Tibial artery (tissue), 4 donors: ENCODE measurements around the gene FBXO34.

Source experiments
- DNase-seq, 2 donors: peaks; one replicate each; pipeline ENCODE4 v3.0.0-alpha.2; 2019
- H3K27ac ChIP-seq, 2 donors: fragments of 200-600 bp; sonication (generic) in 1 of 2; 1 replicate in 1 of 2; 2 replicates in 1 of 2; pipeline ENCODE4 v1.5.1; 2018 to 2019; ENCODE audit warnings: mild to moderate bottlenecking in 1 of 2
- H3K27me3 ChIP-seq, 2 donors: fragments of 200-600 bp; sonication (generic) in 1 of 2; one replicate each; pipeline versions ENCODE4 v1.5.1 to v1.6.0; 2016 to 2019
- H3K36me3 ChIP-seq, 3 donors: fragments of 200-600 bp; sonication (generic) in 2 of 3; one replicate each; pipeline ENCODE4 v1.5.1; 2016 to 2019; ENCODE audit warnings: mild to moderate bottlenecking in 2 of 3
- H3K4me1 ChIP-seq, 4 donors: fragments of 200-600 bp; sonication (generic) in 2 of 4; 1 replicate in 3 of 4; 2 replicates in 1 of 4; pipeline ENCODE4 v1.5.1; 2016 to 2019
- H3K4me3 ChIP-seq, 2 donors: fragments of 200-600 bp; sonication (generic) in 1 of 2; 1 replicate in 1 of 2; 2 replicates in 1 of 2; pipeline ENCODE4 v1.5.1; 2018 to 2019; ENCODE audit warnings: mild to moderate bottlenecking in 2 of 2
- H3K9me3 ChIP-seq, 3 donors: fragments of 200-600 bp; sonication (generic) in 1 of 3; one replicate each; pipeline ENCODE4 v1.5.1; 2016 to 2019
- intact Hi-C: fragments of 100-400 bp; cut with DNase I; formaldehyde crosslinking; loops from one replicate; pipeline ENCODE4 v1.15.0; 2023; ENCODE audit warnings: low total_unique reads
- TF ChIP-seq, protein P1 (sequence below), 2 experiments: fragments of 200-600 bp in 1 of 2; fragments of 450-650 bp in 1 of 2; IDR thresholded peaks; one replicate each; pipeline ENCODE4 v1.5.1; 2017 to 2019; ENCODE audit warnings: antibody characterized with exemption in 2 of 2, mild to moderate bottlenecking in 1 of 2, moderate library complexity in 1 of 2

FBXO34 gene

GRCh38 chr14:55317542-55318306, 46.5 kb downstream of the FBXO34 start:
- H3K27me3 ChIP-seq: no peaks in the 10 kb centered on the region
- DNase-seq: no peak
- peaks cover 1 to 8% (median 6%) of the 10 kb centered on the region in 3 donors for H3K36me3 ChIP-seq
- no peaks in the 10 kb centered on the region for H3K4me1 ChIP-seq
- no peak overlapping the region for H3K27ac ChIP-seq
- H3K9me3 ChIP-seq: peaks cover 0 to 3% (median 0%) of the 10 kb centered on the region in 3 donors
- no peak overlapping the region for H3K4me3 ChIP-seq
- TF ChIP-seq, protein P1, sequence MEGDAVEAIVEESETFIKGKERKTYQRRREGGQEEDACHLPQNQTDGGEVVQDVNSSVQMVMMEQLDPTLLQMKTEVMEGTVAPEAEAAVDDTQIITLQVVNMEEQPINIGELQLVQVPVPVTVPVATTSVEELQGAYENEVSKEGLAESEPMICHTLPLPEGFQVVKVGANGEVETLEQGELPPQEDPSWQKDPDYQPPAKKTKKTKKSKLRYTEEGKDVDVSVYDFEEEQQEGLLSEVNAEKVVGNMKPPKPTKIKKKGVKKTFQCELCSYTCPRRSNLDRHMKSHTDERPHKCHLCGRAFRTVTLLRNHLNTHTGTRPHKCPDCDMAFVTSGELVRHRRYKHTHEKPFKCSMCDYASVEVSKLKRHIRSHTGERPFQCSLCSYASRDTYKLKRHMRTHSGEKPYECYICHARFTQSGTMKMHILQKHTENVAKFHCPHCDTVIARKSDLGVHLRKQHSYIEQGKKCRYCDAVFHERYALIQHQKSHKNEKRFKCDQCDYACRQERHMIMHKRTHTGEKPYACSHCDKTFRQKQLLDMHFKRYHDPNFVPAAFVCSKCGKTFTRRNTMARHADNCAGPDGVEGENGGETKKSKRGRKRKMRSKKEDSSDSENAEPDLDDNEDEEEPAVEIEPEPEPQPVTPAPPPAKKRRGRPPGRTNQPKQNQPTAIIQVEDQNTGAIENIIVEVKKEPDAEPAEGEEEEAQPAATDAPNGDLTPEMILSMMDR (IDR thresholded peaks at IDR 0.05): no peak
- intact Hi-C loops: no loop called here

GRCh38 chr14:55318694-55319093, 47.5 kb downstream of the FBXO34 start:
- Histone ChIP-seq H3K9me3 (no peaks in the 10 kb centered on the region), H3K4me1 (no peaks in the 10 kb centered on the region), H3K27ac (no peak overlapping the region), H3K36me3 (peaks cover 0 to 7% (median 6%) of the 10 kb centered on the region in 3 donors), H3K27me3 (no peaks in the 10 kb centered on the region), H3K4me3 (no peak overlapping the region)
- intact Hi-C loops: no loop called here
- TF ChIP-seq, protein P1 (IDR thresholded peaks at IDR 0.05): no peak
- no peak for DNase-seq

DNA sequence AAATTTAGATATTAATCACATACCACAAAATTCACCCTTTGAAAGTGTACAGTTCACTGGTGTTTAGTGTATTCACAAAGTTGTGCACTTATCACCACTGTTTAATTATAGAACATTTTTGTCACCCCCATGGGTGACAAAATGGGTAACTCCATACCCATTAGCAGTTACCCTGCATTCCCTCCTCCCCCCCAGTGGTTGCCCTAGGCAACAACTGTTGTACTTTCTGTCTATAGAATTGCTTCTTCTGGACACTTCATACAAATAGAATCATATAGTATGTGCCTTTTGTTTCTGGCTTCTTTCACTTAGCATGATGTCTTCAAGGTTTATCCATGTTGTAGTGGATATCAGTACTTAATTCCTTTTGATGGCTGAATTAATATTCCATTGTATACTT, 52.7 kb downstream of the FBXO34 start:
- no peak for DNase-seq
- intact Hi-C loops: no loop called here
- H3K27ac ChIP-seq: no peak overlapping the region
- TF ChIP-seq, protein P1 (IDR thresholded peaks at IDR 0.05): no peak
- no peaks in the 10 kb centered on the region for H3K36me3 ChIP-seq
- H3K27me3 ChIP-seq: no peaks in the 10 kb centered on the region
- no peaks in the 10 kb centered on the region for H3K9me3 ChIP-seq
- peaks cover 0 to 13% (median 0%) of the 10 kb centered on the region in 4 donors for H3K4me1 ChIP-seq
- H3K4me3 ChIP-seq: no peak overlapping the region

DNA sequence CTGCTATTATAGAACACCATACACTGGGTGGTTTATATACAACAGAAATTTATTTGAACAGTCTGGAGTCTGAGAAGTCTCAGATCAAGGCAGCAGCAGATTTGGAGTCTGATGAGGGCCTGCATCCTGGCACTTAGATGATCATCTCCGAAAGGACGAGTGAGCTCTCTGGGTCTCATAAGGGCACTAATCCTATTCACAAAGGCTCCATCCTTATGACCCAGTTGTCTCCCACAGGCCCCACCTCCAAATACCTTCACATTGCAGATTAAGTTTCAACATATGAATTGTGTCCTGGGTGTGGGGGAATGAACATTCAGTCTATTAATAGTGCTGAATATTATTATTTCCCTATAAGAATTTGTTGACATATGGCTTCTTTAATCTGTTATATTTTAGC, 53.6 kb downstream of the FBXO34 start:
- intact Hi-C loops: no loop called here
- H3K27ac ChIP-seq: no peak overlapping the region
- peaks cover 0 to 20% (median under 1%) of the 10 kb centered on the region in 4 donors for H3K4me1 ChIP-seq
- no peaks in the 10 kb centered on the region for H3K9me3 ChIP-seq
- H3K36me3 ChIP-seq: no peaks in the 10 kb centered on the region
- H3K27me3 ChIP-seq: no peaks in the 10 kb centered on the region
- no peak overlapping the region for H3K4me3 ChIP-seq
- DNase-seq: no peak
- TF ChIP-seq, protein P1 (IDR thresholded peaks at IDR 0.05): no peak

DNA sequence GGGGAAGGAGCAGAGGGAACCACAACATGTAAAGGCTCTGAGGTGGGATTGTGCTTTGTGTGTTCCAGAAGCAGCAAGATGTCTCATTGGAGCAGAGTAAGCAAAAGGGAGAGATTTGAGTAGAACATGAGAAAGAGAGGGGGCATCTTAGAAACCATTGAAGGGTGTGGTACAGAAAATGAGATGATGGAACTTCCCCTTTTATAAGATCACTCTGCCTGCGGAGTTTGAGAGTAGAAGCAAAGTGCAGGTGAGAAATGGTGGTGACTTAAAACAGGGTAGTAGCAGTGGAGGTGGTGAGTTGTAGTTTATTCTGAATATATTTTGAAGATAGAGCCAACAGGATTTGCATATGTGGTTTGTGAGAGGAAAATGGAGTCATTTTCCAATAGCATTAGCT, 56.0 kb downstream of the FBXO34 start:
- TF ChIP-seq, protein P1 (IDR thresholded peaks at IDR 0.05): no peak
- Histone ChIP-seq H3K27me3 (no peaks in the 10 kb centered on the region), H3K27ac (no peak overlapping the region), H3K4me3 (no peak overlapping the region), H3K9me3 (no peaks in the 10 kb centered on the region), H3K4me1 (peaks cover 0 to 30% (median 5%) of the 10 kb centered on the region in 4 donors), H3K36me3 (no peaks in the 10 kb centered on the region)
- intact Hi-C loops: no loop called here
- no peak for DNase-seq
